GM06990 (cell line): Measurements from ENCODE around the gene UBE2L3.
A peak's percentile ranks its signal among the peaks of the same experiment; 100 is the strongest.
"Not testable (repeated sequence)": the region's sequence is repeated elsewhere in the genome, so short reads cannot be mapped to it uniquely, and the experiment has no call there.

Experiments used
- DNase-seq: peaks from one replicate; pipeline ENCODE4 v3.0.0-alpha.2; 2011; ENCODE audit not compliant: insufficient read length; ENCODE audit errors: extremely low read depth
- H3K27me3 ChIP-seq: replicated peaks from 2 replicates; pipeline ENCODE4 v1.6.0; 2011; ENCODE audit warnings: low read length; ENCODE audit not compliant: control insufficient read depth, insufficient read depth
- H3K36me3 ChIP-seq: 2 replicates; pipeline ENCODE4 v1.5.1; 2011; ENCODE audit warnings: low read length; ENCODE audit not compliant: control insufficient read depth, insufficient read depth
- H3K4me3 ChIP-seq: replicated peaks from 2 replicates; pipeline ENCODE4 v1.5.1; 2011; ENCODE audit warnings: low read depth, mild to moderate bottlenecking, control low read depth, low read length
- TF ChIP-seq, protein P1 (sequence below): IDR thresholded peaks from 2 replicates; pipeline ENCODE4 v1.5.1; 2011; ENCODE audit warnings: low read length, control low read depth, mild to moderate bottlenecking, inconsistent platforms; ENCODE audit not compliant: insufficient read depth, poor library complexity, severe bottlenecking

Gene UBE2L3

DNA sequence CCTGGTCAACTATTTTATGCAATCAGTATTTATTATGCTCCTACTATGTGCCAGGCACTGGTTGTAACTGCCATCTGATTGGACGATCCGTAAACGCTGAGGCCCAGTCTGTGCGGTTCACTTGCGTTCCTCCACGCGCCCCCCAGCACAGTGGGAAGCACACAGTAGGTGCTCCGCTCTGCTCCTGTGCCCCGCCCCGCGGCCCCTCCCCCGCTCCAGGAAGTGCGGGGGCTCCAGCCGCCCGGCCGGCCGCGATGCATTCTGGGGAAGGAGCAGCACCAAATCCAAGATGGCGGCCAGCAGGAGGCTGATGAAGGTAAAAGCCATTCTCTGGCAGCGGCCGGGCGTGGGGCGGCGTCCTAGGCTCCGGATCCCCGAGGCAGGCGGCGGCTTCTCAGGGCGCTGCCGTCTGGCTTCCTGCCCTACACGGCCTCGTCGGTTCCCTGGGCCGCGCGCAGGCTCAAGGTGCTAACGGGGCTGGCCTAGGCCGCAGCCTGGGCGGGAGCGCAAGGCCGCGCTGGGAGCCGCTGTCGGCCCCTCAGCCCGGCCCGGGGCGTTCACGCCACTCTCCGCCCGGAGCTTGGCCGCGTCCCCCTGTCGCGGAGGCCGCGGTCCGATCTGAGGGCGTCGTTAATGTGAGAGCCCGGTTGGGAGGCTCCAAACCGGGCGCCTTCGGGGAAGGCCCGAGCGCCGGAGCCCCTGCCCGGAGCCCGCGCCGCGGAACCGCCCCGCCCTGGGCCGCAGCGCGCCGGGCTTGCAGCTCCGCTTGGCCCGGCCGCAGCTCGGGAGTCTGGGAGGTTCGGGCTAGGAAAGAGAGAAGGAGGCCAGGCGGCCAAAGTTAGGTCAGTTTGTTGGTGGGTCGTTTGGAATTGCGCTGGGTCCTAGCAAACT lies at the start of gene UBE2L3:
Gene UBE2L3 (plus strand): TSS at position 259 of the 891 bp plus-strand sequence. CDS start 31 bp downstream, at position 290.
- peak; percentile 87 for DNase-seq
- Histone ChIP-seq H3K4me3 (peak within 1 kb of the TSS; percentile 88), H3K27me3 (no peaks in the 10 kb centered on the region), H3K36me3 (no peaks in the 10 kb centered on the region)
- TF ChIP-seq, protein P1, sequence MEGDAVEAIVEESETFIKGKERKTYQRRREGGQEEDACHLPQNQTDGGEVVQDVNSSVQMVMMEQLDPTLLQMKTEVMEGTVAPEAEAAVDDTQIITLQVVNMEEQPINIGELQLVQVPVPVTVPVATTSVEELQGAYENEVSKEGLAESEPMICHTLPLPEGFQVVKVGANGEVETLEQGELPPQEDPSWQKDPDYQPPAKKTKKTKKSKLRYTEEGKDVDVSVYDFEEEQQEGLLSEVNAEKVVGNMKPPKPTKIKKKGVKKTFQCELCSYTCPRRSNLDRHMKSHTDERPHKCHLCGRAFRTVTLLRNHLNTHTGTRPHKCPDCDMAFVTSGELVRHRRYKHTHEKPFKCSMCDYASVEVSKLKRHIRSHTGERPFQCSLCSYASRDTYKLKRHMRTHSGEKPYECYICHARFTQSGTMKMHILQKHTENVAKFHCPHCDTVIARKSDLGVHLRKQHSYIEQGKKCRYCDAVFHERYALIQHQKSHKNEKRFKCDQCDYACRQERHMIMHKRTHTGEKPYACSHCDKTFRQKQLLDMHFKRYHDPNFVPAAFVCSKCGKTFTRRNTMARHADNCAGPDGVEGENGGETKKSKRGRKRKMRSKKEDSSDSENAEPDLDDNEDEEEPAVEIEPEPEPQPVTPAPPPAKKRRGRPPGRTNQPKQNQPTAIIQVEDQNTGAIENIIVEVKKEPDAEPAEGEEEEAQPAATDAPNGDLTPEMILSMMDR, result no peak

DNA sequence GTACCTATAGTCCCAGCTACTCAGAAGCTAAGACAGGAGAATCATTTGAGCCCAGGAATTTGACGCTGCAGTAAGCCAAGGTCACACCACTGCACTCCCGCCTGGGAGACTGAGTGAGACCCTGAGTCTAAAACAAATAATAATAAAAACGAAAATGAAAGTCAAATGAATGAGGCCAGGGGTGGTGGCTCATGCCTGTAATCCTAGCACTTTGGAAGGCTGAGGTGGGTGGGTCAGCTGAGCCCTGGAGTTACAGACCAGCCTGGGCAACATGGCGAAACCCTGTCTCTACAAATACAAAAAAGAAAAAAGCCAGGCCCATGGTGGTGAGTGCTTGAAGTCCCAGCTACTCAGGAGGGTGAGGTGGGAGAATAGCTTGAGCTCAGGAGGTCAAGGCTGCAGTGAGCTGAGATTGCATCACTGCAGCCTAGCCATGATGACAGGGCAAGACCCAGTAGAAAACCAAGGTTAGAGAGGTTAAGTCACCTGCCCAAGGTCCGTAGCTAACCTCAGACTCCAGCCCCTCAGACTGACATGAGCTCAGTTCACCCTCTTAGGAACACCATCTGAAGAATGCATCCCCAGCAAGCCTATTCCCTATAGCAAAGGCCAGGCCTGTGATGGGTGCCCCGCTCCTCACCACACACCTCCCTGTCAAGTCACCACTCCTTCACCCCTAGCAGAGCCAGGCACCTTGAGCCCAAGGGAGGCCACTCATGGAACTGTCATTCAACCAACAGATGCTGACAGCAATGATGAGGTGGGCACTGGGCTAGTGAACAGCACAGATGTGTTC lies 40.6 kb upstream of the UBE2L3 start:
- DNase-seq, result not testable (repeated sequence)

DNA sequence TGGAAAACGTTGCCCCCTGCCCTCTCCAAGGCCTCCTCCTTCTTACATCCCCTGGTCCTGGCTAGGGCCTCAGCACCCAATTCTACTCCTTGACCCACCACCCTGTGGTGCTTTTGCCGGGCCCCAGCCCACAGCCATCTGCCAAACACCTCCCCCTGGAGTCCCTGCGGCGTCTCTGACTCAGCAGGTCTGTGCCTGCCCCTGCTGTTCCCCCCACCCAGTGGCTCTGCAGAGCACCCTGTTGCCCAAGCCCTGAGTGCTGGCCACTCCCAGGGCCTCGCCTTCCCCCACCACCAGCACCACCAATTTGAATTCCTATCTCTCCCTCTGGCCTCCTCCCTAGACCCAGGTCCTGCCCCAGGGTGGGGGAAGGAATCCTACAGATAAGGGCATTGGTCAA lies 36.0 kb upstream of the UBE2L3 start:
- not testable (repeated sequence) for H3K36me3 ChIP-seq, H3K4me3 ChIP-seq, H3K27me3 ChIP-seq, DNase-seq

More for the DNA sequence above, 40.6 kb upstream of the UBE2L3 start:
- not testable (repeated sequence) for H3K4me3 ChIP-seq, H3K27me3 ChIP-seq, H3K36me3 ChIP-seq

DNA sequence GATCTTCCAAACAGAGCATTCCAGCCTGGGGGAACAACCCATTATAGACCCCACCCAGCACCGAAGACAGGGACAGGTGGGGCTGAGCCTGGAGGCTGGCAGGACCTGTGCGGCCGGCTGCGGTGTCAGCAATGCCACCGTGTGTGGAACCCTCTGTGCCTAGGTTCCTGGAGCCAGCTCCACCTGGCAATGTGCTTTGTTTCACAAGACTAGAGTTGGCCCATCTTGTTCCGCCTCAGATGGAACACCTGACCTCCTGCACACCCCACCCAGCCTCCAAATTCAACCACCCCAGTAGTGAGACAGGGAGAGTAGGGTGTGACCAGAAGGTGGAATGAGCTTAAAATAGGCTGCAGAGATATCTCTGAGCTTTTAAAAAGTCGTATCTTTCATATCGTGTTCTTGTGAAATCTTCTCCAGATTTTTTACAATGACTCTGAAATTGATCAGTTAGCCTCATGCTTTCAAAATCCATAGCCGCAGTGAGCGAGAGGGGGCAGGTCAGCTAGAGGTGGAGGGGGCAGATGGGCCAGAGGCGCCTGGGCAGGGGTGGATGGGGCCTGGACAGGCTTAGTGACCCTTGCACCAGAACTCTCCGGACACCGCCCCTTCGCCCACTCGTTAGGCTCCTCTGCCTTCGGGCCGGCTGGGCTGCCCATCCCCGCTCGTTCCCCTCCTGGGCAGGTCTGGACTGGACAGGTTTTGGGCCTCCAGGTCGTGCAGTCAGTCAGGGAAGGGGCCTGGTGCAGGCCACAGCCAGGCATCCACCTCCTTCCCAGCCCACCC lies 34.5 kb upstream of the UBE2L3 start:
- not testable (repeated sequence) for DNase-seq

DNA sequence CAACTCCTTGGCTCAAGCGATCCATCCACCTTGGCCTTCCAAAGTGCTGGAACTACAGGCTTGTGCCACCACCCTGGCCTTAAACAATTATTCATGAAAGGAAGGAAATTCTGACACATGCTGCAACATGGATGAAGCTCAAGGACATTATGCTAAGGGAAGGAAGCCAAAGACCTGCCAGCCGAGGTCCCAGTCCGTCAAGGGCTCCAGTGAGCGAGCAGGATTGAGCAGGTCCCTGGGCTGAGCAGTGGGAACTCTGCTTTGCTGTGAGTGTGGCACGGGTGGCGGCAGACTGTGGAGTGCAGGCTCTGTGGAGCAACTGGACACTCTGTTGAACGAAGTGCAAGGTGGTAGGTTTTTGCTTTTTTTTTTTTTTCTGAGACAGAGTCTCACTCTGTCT lies 27.7 kb upstream of the UBE2L3 start:
- H3K36me3 ChIP-seq, DNase-seq, H3K27me3 ChIP-seq, H3K4me3 ChIP-seq: not testable (repeated sequence)

More for the DNA sequence above, 34.5 kb upstream of the UBE2L3 start:
- H3K4me3 ChIP-seq, H3K36me3 ChIP-seq, H3K27me3 ChIP-seq: not testable (repeated sequence)

DNA sequence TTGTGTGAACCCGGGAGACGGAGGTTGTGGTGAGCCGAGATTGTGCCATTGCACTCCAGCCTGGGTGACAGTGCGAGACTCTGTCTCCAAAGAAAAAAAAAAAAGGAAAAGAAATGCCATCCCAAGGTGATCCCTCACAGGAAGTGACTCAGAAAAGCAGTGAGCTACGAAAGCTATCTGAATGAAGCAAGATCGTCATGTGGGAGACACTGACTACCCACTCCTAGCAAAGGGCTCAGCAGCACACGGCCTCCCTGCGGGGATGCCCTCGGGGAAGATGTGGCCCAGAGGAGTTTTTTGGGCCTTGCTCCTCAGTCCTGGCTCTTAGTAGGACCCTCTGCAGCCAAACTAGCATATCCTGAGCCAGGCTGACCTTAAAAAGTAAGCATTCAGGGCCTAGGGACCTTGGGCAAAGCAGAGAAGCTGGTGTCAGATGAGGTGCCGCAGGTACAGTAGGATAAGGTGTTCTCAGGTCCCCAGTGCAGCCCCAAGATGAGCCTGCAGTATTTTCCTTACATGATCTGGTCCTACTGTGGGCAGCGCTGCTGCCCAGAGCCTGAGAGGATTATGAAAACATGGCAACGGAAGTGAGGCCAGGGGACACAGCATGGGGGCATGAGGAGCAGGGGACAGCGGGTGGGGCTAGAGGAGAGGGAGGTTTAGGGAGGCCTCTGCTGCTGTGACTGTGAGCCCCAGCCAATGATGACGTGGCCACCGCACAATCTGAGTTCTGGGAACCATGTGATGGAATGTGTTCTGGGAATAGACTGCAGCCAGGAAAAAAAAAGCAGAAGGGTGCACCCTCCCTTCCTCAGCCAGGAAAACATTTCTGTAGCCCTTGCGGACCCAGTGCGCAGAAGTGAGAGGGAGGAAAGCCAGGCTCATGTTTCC lies 22.8 kb upstream of the UBE2L3 start:
- H3K4me3 ChIP-seq, H3K27me3 ChIP-seq, H3K36me3 ChIP-seq, DNase-seq: not testable (repeated sequence)

DNA sequence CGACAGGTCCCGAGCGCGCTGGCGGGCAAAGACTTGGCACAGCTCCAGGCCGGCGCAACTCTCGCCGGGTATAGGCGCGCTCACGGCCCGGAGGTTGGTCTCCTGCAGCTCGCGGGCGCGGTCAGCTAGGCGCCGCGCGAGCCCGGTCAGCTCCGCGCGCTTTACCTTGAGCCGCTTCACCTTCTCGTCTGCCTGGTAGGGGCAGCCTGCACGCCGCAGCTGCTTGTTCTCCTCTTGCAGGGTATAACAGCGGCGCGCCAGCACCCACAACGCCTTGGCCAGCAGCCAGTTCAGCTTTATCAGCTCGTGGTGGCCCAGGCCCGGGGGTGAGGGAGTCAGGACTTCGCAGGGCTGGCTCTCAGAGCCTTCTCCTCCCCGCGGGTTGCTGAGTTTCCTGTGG lies 18.0 kb upstream of the UBE2L3 start:
- not testable (repeated sequence) for H3K36me3 ChIP-seq, DNase-seq, H3K27me3 ChIP-seq, H3K4me3 ChIP-seq

DNA sequence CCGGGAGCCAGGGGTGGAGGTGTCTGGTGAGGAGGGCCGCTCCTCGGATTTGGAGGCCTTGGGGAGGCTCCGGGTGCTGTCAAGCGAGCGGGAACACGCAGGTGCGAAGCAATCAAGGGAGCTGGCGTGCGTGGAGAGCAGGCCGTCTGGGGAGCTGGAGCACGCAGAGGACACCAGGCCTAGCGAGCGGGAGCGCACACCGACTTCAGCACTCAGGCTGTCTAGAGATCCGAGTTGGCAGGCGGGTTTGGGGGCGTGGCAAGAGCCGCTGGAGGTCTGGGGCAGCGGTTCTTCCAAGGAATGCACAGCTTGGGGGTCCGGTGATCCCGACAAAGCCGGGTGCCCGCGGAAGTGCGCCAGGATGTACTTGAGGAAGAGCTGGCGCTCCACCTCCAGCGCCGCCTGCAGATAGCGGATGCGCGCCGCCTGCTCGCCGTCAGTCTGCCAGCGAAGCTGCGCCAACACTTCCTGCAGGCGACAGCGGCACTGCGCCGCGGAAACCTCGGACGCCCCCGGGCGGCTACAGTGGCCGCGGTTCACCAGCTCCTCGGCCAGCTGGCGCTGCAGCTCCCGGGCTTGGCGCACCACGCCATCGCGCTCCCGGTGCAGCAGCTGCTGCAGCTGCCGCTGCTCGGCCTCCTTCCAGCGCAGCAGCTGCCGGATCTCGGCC lies 17.4 kb upstream of the UBE2L3 start:
- not testable (repeated sequence) for H3K27me3 ChIP-seq, DNase-seq, H3K36me3 ChIP-seq, H3K4me3 ChIP-seq

DNA sequence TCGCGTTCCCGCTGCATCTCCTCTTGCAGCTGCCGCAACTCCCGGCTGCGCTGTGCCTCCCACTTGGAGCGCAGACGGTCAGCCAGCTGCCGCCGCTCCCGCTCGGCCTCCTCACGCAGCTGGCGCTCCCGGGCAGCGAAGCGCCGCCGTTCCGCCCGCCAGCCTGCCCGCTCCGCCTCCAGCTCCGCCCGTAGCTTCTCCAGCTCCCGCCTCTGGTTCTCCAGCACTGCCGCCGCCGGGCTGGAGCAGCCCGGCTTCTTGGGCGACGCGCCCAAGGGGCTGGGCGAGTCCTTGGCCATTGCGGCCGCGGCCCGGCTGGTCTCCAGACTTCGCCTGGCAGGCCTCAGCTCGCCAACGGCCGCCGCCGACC lies 16.9 kb upstream of the UBE2L3 start:
- not testable (repeated sequence) for H3K36me3 ChIP-seq, H3K4me3 ChIP-seq, H3K27me3 ChIP-seq, DNase-seq

DNA sequence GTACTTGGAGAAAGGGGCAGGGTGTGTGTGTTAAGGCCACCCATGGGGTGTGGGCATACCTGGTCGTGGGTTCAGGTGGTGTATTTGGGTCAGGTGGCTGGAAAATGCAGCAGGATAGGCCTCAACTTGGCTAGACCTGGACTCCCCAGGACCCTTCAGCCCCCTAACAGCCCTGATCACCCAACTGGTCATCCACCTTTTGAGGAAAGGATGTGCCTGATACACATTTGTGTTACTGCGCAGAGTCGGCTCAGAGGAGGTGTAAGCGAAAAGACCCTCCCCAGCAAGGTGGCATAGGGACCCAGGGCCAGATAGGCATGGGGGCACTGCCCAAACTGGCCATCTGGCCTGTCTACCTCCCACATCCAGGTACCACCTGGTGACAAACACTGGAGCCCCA lies 16.2 kb upstream of the UBE2L3 start, which contains the start of gene RIMBP3C:
Gene RIMBP3C (minus strand): TSS at position 101 of the 400 bp plus-strand sequence. CDS start 485 bp downstream, outside the sequence.
- H3K4me3 ChIP-seq, DNase-seq, H3K27me3 ChIP-seq, H3K36me3 ChIP-seq: not testable (repeated sequence)

DNA sequence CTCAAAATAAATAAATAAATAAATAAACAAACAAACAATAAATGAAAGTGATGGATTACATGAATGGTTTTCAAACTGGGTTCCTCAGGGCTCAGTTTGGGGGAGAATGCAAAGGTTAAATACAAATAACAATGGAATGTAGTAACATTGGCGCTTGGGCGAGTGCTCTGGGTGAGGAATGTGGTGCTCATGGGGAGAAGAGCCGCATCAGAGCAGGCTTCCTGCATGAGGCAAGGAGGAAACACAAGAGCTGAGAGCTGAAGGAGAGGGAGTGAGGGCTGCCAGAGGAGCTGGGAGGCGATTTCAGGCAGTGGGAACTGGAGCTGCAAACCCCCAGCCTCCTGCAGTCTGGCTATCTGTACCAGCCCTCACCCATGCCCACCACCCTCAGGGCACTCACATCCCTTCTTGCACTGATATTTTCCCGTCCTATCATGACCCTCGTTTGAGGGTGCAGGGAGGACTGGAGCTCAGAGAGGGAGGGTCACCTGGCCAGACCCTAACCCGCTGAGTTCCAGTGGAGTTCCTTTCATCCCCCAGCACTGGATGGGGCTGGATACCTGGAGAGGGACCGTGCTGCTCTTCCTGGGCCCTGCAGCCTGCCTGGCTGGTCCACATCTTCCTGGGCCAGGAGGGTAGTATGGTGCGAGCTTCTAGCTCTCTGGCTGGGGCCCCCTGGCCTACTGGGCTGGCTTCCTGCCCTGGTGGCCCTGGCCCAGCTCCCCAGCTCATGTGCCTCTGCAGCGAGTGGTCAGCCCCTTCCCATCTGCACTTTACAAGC lies 8.0 kb upstream of the UBE2L3 start:
- not testable (repeated sequence) for DNase-seq, H3K4me3 ChIP-seq, H3K27me3 ChIP-seq, H3K36me3 ChIP-seq
